HL-60 (cell line): Measurements from ENCODE around the gene MAP3K14.

Experiments
- DNase-seq, 2 experiments: peaks; one replicate each; pipeline ENCODE4 v3.0.0-alpha.2; 2010 to 2020; ENCODE audit warnings: low read depth in 1 of 2, low spot score in 1 of 2
- H3K27ac ChIP-seq: fragments of 250-450 bp; sonication (Bioruptor Pico); replicated peaks from 2 replicates; pipeline ENCODE4 v1.5.1; 2020; ENCODE audit warnings: mild to moderate bottlenecking, moderate library complexity
- H3K27me3 ChIP-seq: fragments of 250-450 bp; sonication (Bioruptor Pico); 2 replicates; pipeline ENCODE4 v1.5.1; 2021; ENCODE audit warnings: mild to moderate bottlenecking, moderate library complexity; ENCODE audit not compliant: insufficient read depth, poor library complexity, severe bottlenecking
- H3K4me3 ChIP-seq: replicated peaks from 2 replicates; pipeline ENCODE4 v1.5.1; 2011; ENCODE audit warnings: mild to moderate bottlenecking, control low read depth, low read length; ENCODE audit not compliant: insufficient read depth
- GABPA ChIP-seq: IDR thresholded peaks from 2 replicates; pipeline ENCODE4 v1.6.1; 2012; ENCODE audit warnings: low read depth
- POLR2AphosphoS5 ChIP-seq: IDR thresholded peaks from 2 replicates; pipeline ENCODE4 v1.6.1; 2012; ENCODE audit warnings: low read depth
- SPI1 ChIP-seq: IDR thresholded peaks from 2 replicates; pipeline ENCODE4 v1.6.1; 2012; ENCODE audit warnings: low read depth, mild to moderate bottlenecking, borderline replicate concordance
- TF ChIP-seq, protein P1 (sequence below): IDR thresholded peaks from 2 replicates; pipeline ENCODE4 v1.6.1; 2012; ENCODE audit warnings: low read depth; ENCODE audit not compliant: insufficient replicate concordance
- TF ChIP-seq, protein P2 (sequence below): IDR thresholded peaks from one replicate; pipeline ENCODE4 v1.5.1; 2011; ENCODE audit warnings: low read length, control low read depth, inconsistent platforms; ENCODE audit not compliant: insufficient read depth

MAP3K14 gene

DNA sequence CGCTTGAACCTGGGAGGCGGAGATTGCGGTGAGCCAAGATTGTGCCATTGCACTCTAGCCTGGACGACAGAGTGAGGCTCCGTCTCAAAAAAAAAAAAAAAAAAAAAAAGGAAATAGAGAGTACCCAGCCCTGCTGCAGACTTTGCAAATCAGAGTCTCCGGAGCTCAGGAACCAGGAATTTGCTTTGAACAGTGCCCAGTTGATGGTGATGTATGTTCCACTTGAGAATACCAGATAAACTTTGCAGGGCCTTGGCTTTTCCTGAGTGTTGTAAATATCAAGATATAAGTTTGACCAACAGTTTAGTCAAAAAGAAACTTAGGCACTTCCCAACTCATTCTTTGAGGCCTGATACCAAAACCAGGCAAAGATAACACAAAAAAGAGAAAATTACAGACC, 30.6 kb upstream of the MAP3K14 start:
- no peak for TF ChIP-seq POLR2AphosphoS5
- TF ChIP-seq, protein P1, sequence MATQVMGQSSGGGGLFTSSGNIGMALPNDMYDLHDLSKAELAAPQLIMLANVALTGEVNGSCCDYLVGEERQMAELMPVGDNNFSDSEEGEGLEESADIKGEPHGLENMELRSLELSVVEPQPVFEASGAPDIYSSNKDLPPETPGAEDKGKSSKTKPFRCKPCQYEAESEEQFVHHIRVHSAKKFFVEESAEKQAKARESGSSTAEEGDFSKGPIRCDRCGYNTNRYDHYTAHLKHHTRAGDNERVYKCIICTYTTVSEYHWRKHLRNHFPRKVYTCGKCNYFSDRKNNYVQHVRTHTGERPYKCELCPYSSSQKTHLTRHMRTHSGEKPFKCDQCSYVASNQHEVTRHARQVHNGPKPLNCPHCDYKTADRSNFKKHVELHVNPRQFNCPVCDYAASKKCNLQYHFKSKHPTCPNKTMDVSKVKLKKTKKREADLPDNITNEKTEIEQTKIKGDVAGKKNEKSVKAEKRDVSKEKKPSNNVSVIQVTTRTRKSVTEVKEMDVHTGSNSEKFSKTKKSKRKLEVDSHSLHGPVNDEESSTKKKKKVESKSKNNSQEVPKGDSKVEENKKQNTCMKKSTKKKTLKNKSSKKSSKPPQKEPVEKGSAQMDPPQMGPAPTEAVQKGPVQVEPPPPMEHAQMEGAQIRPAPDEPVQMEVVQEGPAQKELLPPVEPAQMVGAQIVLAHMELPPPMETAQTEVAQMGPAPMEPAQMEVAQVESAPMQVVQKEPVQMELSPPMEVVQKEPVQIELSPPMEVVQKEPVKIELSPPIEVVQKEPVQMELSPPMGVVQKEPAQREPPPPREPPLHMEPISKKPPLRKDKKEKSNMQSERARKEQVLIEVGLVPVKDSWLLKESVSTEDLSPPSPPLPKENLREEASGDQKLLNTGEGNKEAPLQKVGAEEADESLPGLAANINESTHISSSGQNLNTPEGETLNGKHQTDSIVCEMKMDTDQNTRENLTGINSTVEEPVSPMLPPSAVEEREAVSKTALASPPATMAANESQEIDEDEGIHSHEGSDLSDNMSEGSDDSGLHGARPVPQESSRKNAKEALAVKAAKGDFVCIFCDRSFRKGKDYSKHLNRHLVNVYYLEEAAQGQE: no peak
- TF ChIP-seq, protein P2, sequence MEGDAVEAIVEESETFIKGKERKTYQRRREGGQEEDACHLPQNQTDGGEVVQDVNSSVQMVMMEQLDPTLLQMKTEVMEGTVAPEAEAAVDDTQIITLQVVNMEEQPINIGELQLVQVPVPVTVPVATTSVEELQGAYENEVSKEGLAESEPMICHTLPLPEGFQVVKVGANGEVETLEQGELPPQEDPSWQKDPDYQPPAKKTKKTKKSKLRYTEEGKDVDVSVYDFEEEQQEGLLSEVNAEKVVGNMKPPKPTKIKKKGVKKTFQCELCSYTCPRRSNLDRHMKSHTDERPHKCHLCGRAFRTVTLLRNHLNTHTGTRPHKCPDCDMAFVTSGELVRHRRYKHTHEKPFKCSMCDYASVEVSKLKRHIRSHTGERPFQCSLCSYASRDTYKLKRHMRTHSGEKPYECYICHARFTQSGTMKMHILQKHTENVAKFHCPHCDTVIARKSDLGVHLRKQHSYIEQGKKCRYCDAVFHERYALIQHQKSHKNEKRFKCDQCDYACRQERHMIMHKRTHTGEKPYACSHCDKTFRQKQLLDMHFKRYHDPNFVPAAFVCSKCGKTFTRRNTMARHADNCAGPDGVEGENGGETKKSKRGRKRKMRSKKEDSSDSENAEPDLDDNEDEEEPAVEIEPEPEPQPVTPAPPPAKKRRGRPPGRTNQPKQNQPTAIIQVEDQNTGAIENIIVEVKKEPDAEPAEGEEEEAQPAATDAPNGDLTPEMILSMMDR: no peak
- no peaks in the 10 kb centered on the region for H3K27me3 ChIP-seq
- no peak for DNase-seq
- H3K4me3 ChIP-seq: no peak overlapping the region
- H3K27ac ChIP-seq: no peak overlapping the region

- no peak for DNase-seq
- TF ChIP-seq POLR2AphosphoS5 (no peak), GABPA (no peak), SPI1 (no peak)
- TF ChIP-seq, protein P1: no peak
- TF ChIP-seq, protein P2: no peak
- H3K4me3 ChIP-seq: no peak overlapping the region
- no peak overlapping the region for H3K27ac ChIP-seq
- H3K27me3 ChIP-seq: no peaks in the 10 kb centered on the region
Observed at GRCh38 chr17:45346216-45347015, 29.6 kb upstream of the MAP3K14 start.

DNA sequence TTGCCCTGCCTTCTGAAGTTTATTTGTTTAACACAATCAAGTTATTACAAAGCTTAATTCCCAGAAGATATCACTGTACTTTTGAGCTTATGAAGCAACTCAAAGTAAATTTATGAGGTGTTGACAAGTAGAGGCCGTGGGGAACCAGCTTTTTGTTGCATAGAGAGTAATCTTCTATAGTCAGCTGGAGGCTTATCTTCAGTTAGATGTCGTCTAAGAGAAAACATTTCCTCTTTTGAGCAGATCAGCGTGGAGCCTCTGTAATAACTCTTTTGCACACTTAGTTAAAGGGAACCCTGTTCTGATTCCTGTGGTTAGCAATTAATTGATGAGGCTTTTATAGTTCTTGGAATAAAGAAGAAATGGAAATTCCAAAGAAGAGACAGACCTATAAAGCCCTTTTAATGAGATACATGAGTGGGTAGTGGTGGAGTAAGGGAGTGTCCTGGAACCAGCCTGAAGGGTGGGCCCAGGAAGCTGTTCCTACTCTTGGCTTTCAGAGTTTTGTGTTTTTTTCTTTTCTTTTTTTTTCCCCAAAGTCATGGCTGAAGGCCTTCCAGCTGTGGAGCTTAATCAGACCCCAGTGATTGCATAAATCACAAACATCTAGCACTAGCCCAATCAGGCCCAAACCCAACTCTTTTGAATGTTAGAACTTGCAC, 28.9 kb upstream of the MAP3K14 start:
- DNase-seq: peak in 1 of 2 experiments; percentile 29
- Histone ChIP-seq H3K27ac (no peak overlapping the region), H3K27me3 (no peaks in the 10 kb centered on the region), H3K4me3 (no peak overlapping the region)
- TF ChIP-seq, protein P1: no peak
- peak; percentile 73 for TF ChIP-seq SPI1
